ENCODE results near the gene SCAP. TPM values are rescaled to one million over a fixed set of nuclear protein-coding genes. Genes with fewer than 3 reads are reported as not detected.

SCAP gene
- total RNA-seq, 1 donor from 2014 or later = 49.7 TPM

GRCh38 chr3:47425959-47426358 lies 49.8 kb downstream of the SCAP start:
- H3K4me1 Mint-ChIP-seq (ENCODE audit: low read depth) = peaks cover 8% of the 10 kb centered on the region
- peaks cover 10% of the 10 kb centered on the region for H3K36me3 Mint-ChIP-seq (ENCODE audit: low read depth)
- TF ChIP-seq CTCF (IDR thresholded peaks at IDR 0.05) = no peak
- no peaks in the 10 kb centered on the region for H3K9me3 Mint-ChIP-seq (ENCODE audit: low read depth)
- no peak overlapping the region for H3K27ac Mint-ChIP-seq (ENCODE audit: unreplicated experiment)
- DNase-seq (ENCODE audit: low spot score) = no peak
- H3K27me3 Mint-ChIP-seq (ENCODE audit: low read depth) = no peaks in the 10 kb centered on the region
- no peak overlapping the region for H3K4me3 Mint-ChIP-seq (ENCODE audit: unreplicated experiment)

DNA sequence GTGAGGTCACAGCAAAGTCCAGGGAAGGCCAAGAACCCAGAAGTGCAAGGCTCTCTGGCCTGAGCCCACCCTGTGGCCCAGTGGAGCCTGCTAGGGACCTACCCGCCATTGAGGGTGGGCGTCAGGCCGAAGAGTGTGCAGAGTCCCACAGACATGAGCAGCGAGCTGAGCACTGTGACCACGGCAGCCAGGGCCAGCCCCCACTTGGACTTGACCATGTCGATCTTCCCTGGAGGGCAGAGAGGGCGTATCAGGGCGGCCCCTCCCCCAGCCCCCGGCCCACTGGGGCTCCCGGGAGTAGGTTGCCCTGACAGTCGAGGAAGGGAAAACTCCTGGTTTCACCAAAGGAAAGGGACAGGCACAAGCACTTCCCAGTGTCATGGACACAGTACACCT lies 50.4 kb downstream of the SCAP start:
- peak; percentile 62 for DNase-seq (ENCODE audit: low spot score)
- TF ChIP-seq CTCF (IDR thresholded peaks at IDR 0.05) = no peak
- Mint-ChIP-seq H3K36me3 (ENCODE audit: low read depth) (peaks cover 9% of the 10 kb centered on the region), H3K27ac (ENCODE audit: unreplicated experiment) (no peak overlapping the region), H3K27me3 (ENCODE audit: low read depth) (no peaks in the 10 kb centered on the region), H3K4me3 (ENCODE audit: unreplicated experiment) (no peak overlapping the region), H3K4me1 (ENCODE audit: low read depth) (peaks cover 11% of the 10 kb centered on the region), H3K9me3 (ENCODE audit: low read depth) (no peaks in the 10 kb centered on the region)

- Mint-ChIP-seq H3K36me3 (ENCODE audit: low read depth) (peaks cover 2% of the 10 kb centered on the region), H3K9me3 (ENCODE audit: low read depth) (no peaks in the 10 kb centered on the region), H3K27ac (ENCODE audit: unreplicated experiment) (no peak overlapping the region), H3K4me1 (ENCODE audit: low read depth) (peaks cover 11% of the 10 kb centered on the region), H3K4me3 (ENCODE audit: unreplicated experiment) (no peak overlapping the region), H3K27me3 (ENCODE audit: low read depth) (no peaks in the 10 kb centered on the region)
- no peak for TF ChIP-seq CTCF (IDR thresholded peaks at IDR 0.05)
- DNase-seq (ENCODE audit: low spot score) = peak; percentile 35
Observed at GRCh38 chr3:47424434-47425382, 51.0 kb downstream of the SCAP start.

DNA sequence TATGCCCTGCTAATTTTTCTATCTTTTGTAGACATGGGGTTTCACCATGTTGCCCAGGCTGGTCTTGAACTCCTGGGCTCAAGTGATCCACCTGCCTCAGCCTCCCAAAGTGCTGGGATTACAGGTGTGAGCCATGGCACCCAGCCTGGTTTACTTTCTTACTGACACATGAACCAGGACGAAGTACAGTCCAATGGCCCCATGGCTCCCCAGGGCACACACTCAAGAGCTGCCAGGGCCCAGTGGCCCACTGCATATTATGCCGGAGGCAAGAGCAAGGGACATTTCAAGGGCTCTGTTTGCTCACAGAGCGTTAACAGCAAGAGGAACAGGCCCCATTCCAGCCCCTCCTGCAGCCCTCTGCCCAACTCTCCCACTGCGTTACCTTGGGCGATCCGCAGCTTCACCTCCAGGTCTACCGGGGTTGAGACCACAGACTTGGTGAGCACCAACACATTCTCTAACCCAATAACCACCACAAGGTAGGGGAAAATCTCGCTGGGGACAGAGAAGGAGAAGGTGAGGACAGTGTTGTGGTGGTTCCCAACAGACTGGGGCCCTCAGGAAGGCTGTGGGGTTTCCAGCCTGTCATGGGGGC lies 52.1 kb downstream of the SCAP start:
- Mint-ChIP-seq H3K9me3 (ENCODE audit: low read depth) (no peaks in the 10 kb centered on the region), H3K27ac (ENCODE audit: unreplicated experiment) (no peak overlapping the region), H3K4me1 (ENCODE audit: low read depth) (peaks cover 11% of the 10 kb centered on the region), H3K36me3 (ENCODE audit: low read depth) (peaks cover 4% of the 10 kb centered on the region), H3K27me3 (ENCODE audit: low read depth) (no peaks in the 10 kb centered on the region), H3K4me3 (ENCODE audit: unreplicated experiment) (no peak overlapping the region)
- TF ChIP-seq CTCF (IDR thresholded peaks at IDR 0.05) = no peak
- peak; percentile 63 for DNase-seq (ENCODE audit: low spot score)

GRCh38 chr3:47422743-47423142 lies 53.0 kb downstream of the SCAP start:
- DNase-seq (ENCODE audit: low spot score) = no peak
- H3K4me3 Mint-ChIP-seq (ENCODE audit: unreplicated experiment) = no peak overlapping the region
- peaks cover 11% of the 10 kb centered on the region for H3K4me1 Mint-ChIP-seq (ENCODE audit: low read depth)
- no peak overlapping the region for H3K27ac Mint-ChIP-seq (ENCODE audit: unreplicated experiment)
- H3K9me3 Mint-ChIP-seq (ENCODE audit: low read depth) = no peaks in the 10 kb centered on the region
- TF ChIP-seq CTCF (IDR thresholded peaks at IDR 0.05) = no peak
- no peaks in the 10 kb centered on the region for H3K27me3 Mint-ChIP-seq (ENCODE audit: low read depth)
- H3K36me3 Mint-ChIP-seq (ENCODE audit: low read depth) = peaks cover 4% of the 10 kb centered on the region
